ENCODE measurements around the gene SLC12A3.
"Not testable (repeated sequence)": the region's sequence is repeated elsewhere in the genome, so short reads cannot be mapped to it uniquely, and the experiment has no call there.

SLC12A3 gene

DNA sequence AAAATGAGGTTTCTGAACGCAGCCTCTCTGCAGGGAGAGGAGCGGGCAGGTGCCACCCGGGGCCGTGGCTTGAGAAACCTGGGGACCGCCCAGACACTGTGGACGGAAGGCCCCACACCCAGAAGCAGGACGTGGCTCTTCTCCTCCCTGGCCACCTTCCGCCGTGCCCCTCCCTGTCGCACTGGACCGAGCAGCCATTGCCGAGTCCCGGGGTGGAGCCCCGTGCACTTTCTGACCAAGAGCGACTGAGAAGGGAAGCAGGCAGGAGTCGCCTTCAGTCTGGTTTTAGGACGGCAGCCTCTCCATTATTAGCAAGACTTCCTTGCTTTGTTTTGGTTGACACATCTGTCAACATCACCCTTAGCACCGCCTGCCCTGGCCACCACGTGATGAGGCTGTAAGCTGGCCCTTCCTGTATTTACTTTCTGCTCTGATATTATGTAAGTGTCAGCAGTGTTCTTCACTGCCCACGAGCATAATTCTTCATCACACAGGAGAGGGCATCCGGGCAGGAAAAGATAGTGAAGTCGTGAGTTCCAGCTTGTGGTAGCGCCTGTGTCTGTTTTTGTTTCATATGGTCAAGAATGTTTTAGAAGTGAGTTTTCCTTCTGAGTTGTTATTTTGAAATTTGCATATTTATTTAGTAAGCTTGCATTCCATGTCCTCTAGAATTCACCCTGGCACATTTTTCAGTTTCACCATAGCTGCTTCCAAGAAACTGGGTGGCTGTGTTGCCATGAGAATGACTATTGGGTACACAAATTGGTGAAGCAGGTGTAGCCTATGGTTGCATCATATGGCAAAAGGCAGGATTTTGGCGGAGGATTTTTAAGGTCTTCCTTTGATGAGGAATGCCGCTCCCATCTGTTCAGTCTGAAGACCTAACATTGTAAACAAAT lies 68.0 kb downstream of the SLC12A3 start:
- Histone ChIP-seq H3K4me3 (ENCODE audit: low read depth in 1 of 2, low read length in 2 of 2) (peak overlapping the region; percentile 65 to 74), H3K9me3 (ENCODE audit: insufficient read depth, low read length, severe bottlenecking) (no peaks in the 10 kb centered on the region), H4K20me1 (ENCODE audit: insufficient read depth, low read length) (peaks cover 14% of the 10 kb centered on the region; the same call in 1 of the 2 replicates), H3K4me1 (ENCODE audit: insufficient read depth, low read length) (peaks cover 53% of the 10 kb centered on the region), H3K36me3 (ENCODE audit: insufficient read depth, low read length) (peaks cover 42% of the 10 kb centered on the region), H2AFZ (ENCODE audit: low read depth, low read length) (peak overlapping the region; percentile 59), H3K9ac (ENCODE audit: low read depth, low read length) (peak overlapping the region; percentile 85), H3K79me2 (ENCODE audit: insufficient read depth, low read length) (peaks cover 59% of the 10 kb centered on the region), H3K27ac (ENCODE audit: low read length) (peak overlapping the region; percentile 93), H3K27me3 (ENCODE audit: insufficient read depth, low read length, poor library complexity) (no peaks in the 10 kb centered on the region), H3K4me2 (ENCODE audit: insufficient read depth, low read length) (peak overlapping the region; percentile 97)
- DNase-seq, result peak; percentile 32
- TF ChIP-seq EZH2 (IDR thresholded peaks at IDR 0.05; ENCODE audit: borderline replicate concordance, low read depth, low read length, severe bottlenecking), result no peak
- TF ChIP-seq, protein P1, sequence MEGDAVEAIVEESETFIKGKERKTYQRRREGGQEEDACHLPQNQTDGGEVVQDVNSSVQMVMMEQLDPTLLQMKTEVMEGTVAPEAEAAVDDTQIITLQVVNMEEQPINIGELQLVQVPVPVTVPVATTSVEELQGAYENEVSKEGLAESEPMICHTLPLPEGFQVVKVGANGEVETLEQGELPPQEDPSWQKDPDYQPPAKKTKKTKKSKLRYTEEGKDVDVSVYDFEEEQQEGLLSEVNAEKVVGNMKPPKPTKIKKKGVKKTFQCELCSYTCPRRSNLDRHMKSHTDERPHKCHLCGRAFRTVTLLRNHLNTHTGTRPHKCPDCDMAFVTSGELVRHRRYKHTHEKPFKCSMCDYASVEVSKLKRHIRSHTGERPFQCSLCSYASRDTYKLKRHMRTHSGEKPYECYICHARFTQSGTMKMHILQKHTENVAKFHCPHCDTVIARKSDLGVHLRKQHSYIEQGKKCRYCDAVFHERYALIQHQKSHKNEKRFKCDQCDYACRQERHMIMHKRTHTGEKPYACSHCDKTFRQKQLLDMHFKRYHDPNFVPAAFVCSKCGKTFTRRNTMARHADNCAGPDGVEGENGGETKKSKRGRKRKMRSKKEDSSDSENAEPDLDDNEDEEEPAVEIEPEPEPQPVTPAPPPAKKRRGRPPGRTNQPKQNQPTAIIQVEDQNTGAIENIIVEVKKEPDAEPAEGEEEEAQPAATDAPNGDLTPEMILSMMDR (IDR thresholded peaks at IDR 0.05; ENCODE audit: borderline replicate concordance, extremely low read depth, low read length, poor library complexity, severe bottlenecking), result no peak
- peak; percentile 4; the same call in 2 of the 3 replicates for ATAC-seq (ENCODE audit: insufficient read depth, low read depth)

DNA sequence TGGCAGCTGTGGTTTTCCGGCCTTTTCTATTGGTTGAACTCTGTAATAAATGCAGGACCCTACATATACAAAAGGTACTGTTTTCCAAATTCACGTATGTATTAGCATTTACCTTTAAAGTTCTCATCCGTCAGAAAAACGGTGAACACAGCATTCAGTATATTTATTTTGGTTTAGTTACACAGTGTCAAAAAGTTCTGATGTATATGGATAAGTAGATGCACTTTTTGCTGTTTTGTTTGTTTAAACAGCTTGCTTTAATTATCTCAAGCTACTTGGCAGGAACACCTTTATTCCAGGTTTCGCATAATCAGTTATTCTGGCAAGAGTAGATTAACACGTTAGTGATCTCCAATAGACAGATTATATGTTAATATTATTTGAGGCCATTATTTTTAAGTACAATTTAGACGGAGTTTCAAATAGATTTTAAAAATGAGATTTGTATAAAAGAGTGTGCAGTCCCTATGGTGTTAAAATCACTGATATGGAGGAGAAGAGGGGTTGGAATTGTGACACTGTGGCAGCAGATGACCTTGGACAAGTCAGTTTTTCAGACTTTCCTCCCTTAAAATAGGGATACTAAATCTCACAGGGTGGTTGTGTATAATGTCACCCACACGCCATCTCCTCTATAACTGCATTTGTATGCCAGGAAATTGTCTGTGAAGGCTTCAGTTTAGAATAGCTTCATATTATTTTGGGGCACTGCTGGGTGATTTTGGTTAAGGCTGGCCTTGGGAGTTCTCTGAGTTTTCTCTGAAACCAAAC lies 69.0 kb downstream of the SLC12A3 start:
- DNase-seq (no peak), ATAC-seq (ENCODE audit: insufficient read depth, low read depth) (no peak)
- no peak overlapping the region for H2AFZ ChIP-seq (ENCODE audit: low read depth, low read length)
- peak overlapping the region; percentile 93 for H3K27ac ChIP-seq (ENCODE audit: low read length)
- H3K4me2 ChIP-seq (ENCODE audit: insufficient read depth, low read length), result peak overlapping the region; percentile 97
- H3K9ac ChIP-seq (ENCODE audit: low read depth, low read length), result peak overlapping the region; percentile 85
- no peaks in the 10 kb centered on the region for H3K27me3 ChIP-seq (ENCODE audit: insufficient read depth, low read length, poor library complexity)
- peaks cover 18% of the 10 kb centered on the region; the same call in 1 of the 2 replicates for H4K20me1 ChIP-seq (ENCODE audit: insufficient read depth, low read length)
- H3K4me3 ChIP-seq (ENCODE audit: low read depth in 1 of 2, low read length in 2 of 2), result peak overlapping the region; percentile 65 to 74; a peak in 3 of 4 replicates
- H3K36me3 ChIP-seq (ENCODE audit: insufficient read depth, low read length), result peaks cover 53% of the 10 kb centered on the region
- TF ChIP-seq EZH2 (IDR thresholded peaks at IDR 0.05; ENCODE audit: borderline replicate concordance, low read depth, low read length, severe bottlenecking), result no peak
- H3K79me2 ChIP-seq (ENCODE audit: insufficient read depth, low read length), result peaks cover 65% of the 10 kb centered on the region
- H3K9me3 ChIP-seq (ENCODE audit: insufficient read depth, low read length, severe bottlenecking), result no peaks in the 10 kb centered on the region
- peaks cover 53% of the 10 kb centered on the region for H3K4me1 ChIP-seq (ENCODE audit: insufficient read depth, low read length)

DNA sequence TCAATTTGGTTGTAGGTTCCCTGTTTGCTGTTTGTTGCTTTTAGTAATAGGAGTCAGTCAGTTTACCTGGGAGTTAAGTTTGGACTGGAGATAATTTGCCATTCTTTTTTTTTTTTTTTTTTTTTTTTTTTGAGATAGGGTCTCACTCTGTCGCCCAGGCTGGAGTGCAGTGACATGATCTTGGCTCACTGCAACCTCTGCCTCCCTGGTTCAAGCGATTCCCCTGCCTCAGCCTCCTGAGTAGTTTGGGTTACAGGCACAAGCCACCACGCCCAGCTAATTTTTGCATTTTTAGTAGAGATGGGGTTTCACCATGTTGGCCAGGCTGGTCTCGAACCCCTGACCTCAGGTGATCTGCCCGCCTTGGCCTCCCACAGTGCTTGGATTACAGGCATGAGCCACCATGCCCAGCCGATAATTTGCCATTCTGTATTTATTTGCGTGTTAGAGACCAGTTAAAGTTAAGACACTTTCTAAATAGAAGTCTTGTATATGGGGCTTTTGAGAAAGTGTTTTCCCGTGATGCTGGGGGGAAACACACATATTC lies 69.7 kb downstream of the SLC12A3 start:
- ATAC-seq (ENCODE audit: insufficient read depth, low read depth); H3K9me3 ChIP-seq (ENCODE audit: insufficient read depth, low read length, severe bottlenecking); DNase-seq; H2AFZ ChIP-seq (ENCODE audit: low read depth, low read length); H3K27me3 ChIP-seq (ENCODE audit: insufficient read depth, low read length, poor library complexity): not testable (repeated sequence)
- Histone ChIP-seq H3K4me3 (ENCODE audit: low read depth in 1 of 2, low read length in 2 of 2) (peak overlapping the region in 1 of 2 experiments; percentile 74; a peak in 3 of 4 replicates), H4K20me1 (ENCODE audit: insufficient read depth, low read length) (peaks cover 18% of the 10 kb centered on the region; the same call in 1 of the 2 replicates), H3K27ac (ENCODE audit: low read length) (peak overlapping the region; percentile 51; the same call in 1 of the 2 replicates), H3K4me2 (ENCODE audit: insufficient read depth, low read length) (peak overlapping the region; percentile 97), H3K79me2 (ENCODE audit: insufficient read depth, low read length) (peaks cover 65% of the 10 kb centered on the region), H3K4me1 (ENCODE audit: insufficient read depth, low read length) (peaks cover 53% of the 10 kb centered on the region), H3K36me3 (ENCODE audit: insufficient read depth, low read length) (peaks cover 59% of the 10 kb centered on the region), H3K9ac (ENCODE audit: low read depth, low read length) (peak overlapping the region; percentile 85)

DNA sequence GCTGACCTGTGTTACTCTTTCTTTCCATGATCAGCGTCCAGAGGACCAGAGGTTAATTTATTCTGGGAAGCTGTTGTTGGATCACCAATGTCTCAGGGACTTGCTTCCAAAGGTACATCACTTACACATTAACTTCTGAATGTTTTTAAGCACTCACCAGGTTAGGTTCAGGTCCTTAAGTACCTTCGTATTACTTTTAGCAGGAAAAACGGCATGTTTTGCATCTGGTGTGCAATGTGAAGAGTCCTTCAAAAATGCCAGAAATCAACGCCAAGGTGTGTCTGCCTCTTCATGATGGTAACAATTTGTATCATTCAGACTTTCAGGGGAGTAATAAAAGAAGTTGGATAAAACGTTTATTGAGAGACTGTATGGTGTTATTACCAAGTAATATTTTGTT lies 70.2 kb downstream of the SLC12A3 start:
- peaks cover 65% of the 10 kb centered on the region for H3K79me2 ChIP-seq (ENCODE audit: insufficient read depth, low read length)

More for the DNA sequence above, 70.2 kb downstream of the SLC12A3 start:
- no peak overlapping the region for H2AFZ ChIP-seq (ENCODE audit: low read depth, low read length)
- H3K4me1 ChIP-seq (ENCODE audit: insufficient read depth, low read length), result peaks cover 53% of the 10 kb centered on the region
- H3K9ac ChIP-seq (ENCODE audit: low read depth, low read length), result peak overlapping the region; percentile 85; the same call in 1 of the 2 replicates
- peak overlapping the region in 1 of 2 experiments; percentile 35; a peak in 3 of 4 replicates for H3K4me3 ChIP-seq (ENCODE audit: low read depth in 1 of 2, low read length in 2 of 2)
- no peaks in the 10 kb centered on the region for H3K9me3 ChIP-seq (ENCODE audit: insufficient read depth, low read length, severe bottlenecking)
- H4K20me1 ChIP-seq (ENCODE audit: insufficient read depth, low read length), result peaks cover 18% of the 10 kb centered on the region; the same call in 1 of the 2 replicates
- peaks cover 65% of the 10 kb centered on the region for H3K36me3 ChIP-seq (ENCODE audit: insufficient read depth, low read length)
- no peaks in the 10 kb centered on the region for H3K27me3 ChIP-seq (ENCODE audit: insufficient read depth, low read length, poor library complexity)
- DNase-seq (no peak), ATAC-seq (ENCODE audit: insufficient read depth, low read depth) (no peak)
- peak overlapping the region; percentile 55 for H3K4me2 ChIP-seq (ENCODE audit: insufficient read depth, low read length)
- H3K27ac ChIP-seq (ENCODE audit: low read length), result peak overlapping the region; percentile 21; the same call in 1 of the 2 replicates
- TF ChIP-seq, protein P1 (IDR thresholded peaks at IDR 0.05; ENCODE audit: borderline replicate concordance, extremely low read depth, low read length, poor library complexity, severe bottlenecking), result no peak
- no peak for TF ChIP-seq EZH2 (IDR thresholded peaks at IDR 0.05; ENCODE audit: borderline replicate concordance, low read depth, low read length, severe bottlenecking)
